OCI-LY3 (cell line): Measurements from ENCODE around the gene MPRIP.

ENCODE experiments used
- CTCF ChIP-seq: fragments of 200-600, 300-600 bp; sonication (generic); IDR thresholded peaks from 2 replicates; pipeline ENCODE4 v1.5.1; 2014; ENCODE audit warnings: antibody characterized with exemption, low read length, low read depth
- EZH2phosphoT487 ChIP-seq: fragments of 200-600 bp; shearing (Covaris generic); IDR thresholded peaks from 2 replicates; pipeline ENCODE4 v1.6.1; 2018; ENCODE audit warnings: antibody characterized with exemption, mixed run types, low read depth

- TF ChIP-seq CTCF (no peak), EZH2phosphoT487 (no peak)
These were observed 99.0 kb downstream of the MPRIP start for GRCh38 chr17:17141279-17141678.
